HepG2 (cell line): Measurements from ENCODE around the gene CENPC. TPM values are rescaled to one million over a fixed set of nuclear protein-coding genes. Genes with fewer than 3 reads are reported as not detected.

ENCODE experiments used
- ATAC-seq: fragments of 200-7000 bp; cut with Tn5 transposase; 3 replicates; pipeline ENCODE4 v1.9.1; 2020; ENCODE audit warnings: mild to moderate bottlenecking, moderate library complexity
- BruUV-seq: library from RNA; stranded (reverse); fragments of 400-500 nt; replicated peaks from 2 replicates; lab custom pipeline; 2021; lab: Mats Ljungman, UMichigan
- CTCF ChIA-PET: fragments of 300-600 bp; formaldehyde crosslinking; extraction: SDS; loops from one replicate; lab custom pipeline; 2021; ENCODE audit warnings: low total read pairs, inconsistent platforms, low intra/inter-chr PET ratio; lab: Yijun Ruan, JAX
- POLR2A ChIA-PET: fragments of 350-600 bp; sonication (Branson Sonifier 250); formaldehyde crosslinking; loops from one replicate; lab custom pipeline; 2020; ENCODE audit warnings: antibody characterized with exemption, inconsistent platforms; lab: Yijun Ruan, JAX
- DNase-seq: peaks from one replicate; pipeline ENCODE4 v3.0.0-alpha.2; 2015; ENCODE audit warnings: low spot score
- FAIRE-seq: peaks from 3 replicates; lab custom pipeline; 2011; peaks lifted over from hg19 to GRCh38; lab: Jason Lieb, UNC
- H2AFZ ChIP-seq: one replicate; pipeline ENCODE4 v1.6.1; 2011; ENCODE audit warnings: low read length, inconsistent platforms
- H3K27ac ChIP-seq: fragments of 300-600 bp; 3 replicates; pipeline ENCODE4 v1.8.0; 2011; ENCODE audit warnings: mixed run types, mild to moderate bottlenecking, mixed read lengths, low read length, inconsistent platforms; ENCODE audit not compliant: insufficient read depth; ENCODE audit errors: extremely low read length
- H3K27me3 ChIP-seq, 2 experiments: fragments of 200-600 bp in 1 of 2; 2 replicates in 1 of 2; 3 replicates in 1 of 2; pipeline versions ENCODE4 v1.6.0 to v1.8.0; 2011; ENCODE audit warnings: low read length in 2 of 2, mild to moderate bottlenecking in 2 of 2, moderate library complexity in 2 of 2, inconsistent platforms in 1 of 2; ENCODE audit not compliant: insufficient read depth in 2 of 2, control insufficient read depth in 1 of 2
- H3K36me3 ChIP-seq, 2 experiments: fragments of 200-600 bp in 1 of 2; replicated peaks in 1 of 2; 2 replicates in 1 of 2; 3 replicates in 1 of 2; pipeline versions ENCODE4 v1.5.1 to v1.8.0; 2011; ENCODE audit warnings: low read length in 2 of 2, inconsistent platforms in 1 of 2; ENCODE audit not compliant: insufficient read depth in 2 of 2, control insufficient read depth in 1 of 2
- H3K4me1 ChIP-seq: 2 replicates; pipeline ENCODE4 v1.5.1; 2012; ENCODE audit warnings: low read length, inconsistent platforms; ENCODE audit not compliant: insufficient read depth
- H3K4me2 ChIP-seq: 2 replicates; pipeline ENCODE4 v1.6.0; 2011; ENCODE audit warnings: low read depth, low read length, inconsistent platforms
- H3K4me3 ChIP-seq, 3 experiments: fragments of 200-600 bp in 1 of 3; sonication (generic), shearing (Covaris generic) in 1 of 3; replicated peaks in 1 of 3; 2 replicates each; pipeline ENCODE4 v1.5.1; 2011 to 2016; ENCODE audit warnings: low read length in 3 of 3, inconsistent platforms in 2 of 3, low read depth in 2 of 3, mild to moderate bottlenecking in 2 of 3, control low read depth in 1 of 3, mixed read lengths in 1 of 3; ENCODE audit not compliant: insufficient read depth in 1 of 3
- H3K79me2 ChIP-seq: one replicate; pipeline ENCODE4 v1.6.1; 2011; ENCODE audit warnings: low read length, inconsistent platforms; ENCODE audit not compliant: insufficient read depth
- H3K9ac ChIP-seq: 2 replicates; pipeline ENCODE4 v1.6.0; 2011; ENCODE audit warnings: mild to moderate bottlenecking, low read depth, low read length, inconsistent platforms; ENCODE audit not compliant: insufficient read depth
- H3K9me3 ChIP-seq: 2 replicates; pipeline ENCODE4 v1.5.1; 2012; ENCODE audit warnings: mild to moderate bottlenecking, low read length
- H4K20me1 ChIP-seq: 2 replicates; pipeline ENCODE4 v1.6.0; 2011; ENCODE audit warnings: inconsistent platforms, mild to moderate bottlenecking, low read length, moderate library complexity; ENCODE audit not compliant: insufficient read depth
- ATF5 ChIP-seq: sonication (generic); formaldehyde crosslinking; IDR thresholded peaks from 2 replicates; pipeline ENCODE4 v1.4.0; 2020; ENCODE audit warnings: mild to moderate bottlenecking, low read depth, missing genetic modification reagents
- ATM ChIP-seq: fragments of 450-650 bp; IDR thresholded peaks from 2 replicates; pipeline ENCODE4 v1.7.1; 2017; ENCODE audit warnings: mild to moderate bottlenecking, borderline replicate concordance
- CEBPZ ChIP-seq: IDR thresholded peaks from 2 replicates; pipeline ENCODE4 v1.6.1; 2012; ENCODE audit warnings: low read length, improper control_type of control experiment
- ELF4 ChIP-seq: sonication (generic); formaldehyde crosslinking; IDR thresholded peaks from 2 replicates; pipeline ENCODE4 v1.5.0; 2020; ENCODE audit warnings: missing genetic modification reagents, mild to moderate bottlenecking, moderate library complexity, borderline replicate concordance
- PRMT3 ChIP-seq: sonication (generic); formaldehyde crosslinking; IDR thresholded peaks from 2 replicates; pipeline ENCODE4 v1.8.1; 2022; ENCODE audit warnings: low read depth, mild to moderate bottlenecking, moderate library complexity, missing genetic modification reagents, borderline replicate concordance
- SNAPC2 ChIP-seq: sonication (generic); formaldehyde crosslinking; IDR thresholded peaks from 2 replicates; pipeline ENCODE4 v1.8.1; 2022; ENCODE audit warnings: mild to moderate bottlenecking, missing genetic modification reagents
- SRF ChIP-seq: IDR thresholded peaks from 2 replicates; pipeline ENCODE4 v1.6.1; 2011; ENCODE audit warnings: mild to moderate bottlenecking, low read depth, low read length, moderate library complexity
- ZNF281 ChIP-seq: sonication (generic); formaldehyde crosslinking; IDR thresholded peaks from 2 replicates; pipeline ENCODE4 v1.4.0; 2020; ENCODE audit warnings: missing genetic modification reagents, borderline replicate concordance
- ZNF552 ChIP-seq: sonication (generic); formaldehyde crosslinking; IDR thresholded peaks from 2 replicates; pipeline ENCODE4 v1.9.0; 2022; ENCODE audit warnings: missing genetic modification reagents, mild to moderate bottlenecking, borderline replicate concordance
- ZNF569 ChIP-seq: sonication (generic); formaldehyde crosslinking; IDR thresholded peaks from 2 replicates; pipeline ENCODE4 v1.5.0; 2020; ENCODE audit warnings: mild to moderate bottlenecking, missing genetic modification reagents, moderate library complexity, borderline replicate concordance
- WGBS: methylation state at CpG from one replicate; pipeline ENCODE4 v1.1.6; 2017; ENCODE audit warnings: low lambda C conversion rate; 5-methylcytosine and 5-hydroxymethylcytosine counted together
- in situ Hi-C: cut with HindIII; loops from 2 replicates; pipeline ENCODE4 v1.10.0; 2017; ENCODE audit warnings: low pct_unique_long_range_greater_than_20kb; ENCODE audit not compliant: extremely low pct_ligation_motif_present
- intact Hi-C: fragments of 100-400 bp; cut with micrococcal nuclease; formaldehyde crosslinking; loops from one replicate; pipeline ENCODE4 v1.10.0; 2022; ENCODE audit not compliant: unreplicated experiment
- polyA plus RNA-seq, 8 experiments: library from polyadenylated mRNA; depleted of rRNA in 3 of 8; stranded (reverse) in 7 of 8; unstranded in 1 of 8; fragments of >200 nt; fragmentation: Illumina TruSeq in 4 of 8; extraction: Trizol in 4 of 8; gene quantifications; 2 replicates each; pipeline versions ENCODE4 v1.2.1 to v1.2.3, GENCODE V29; 2011 to 2016; ENCODE audit warnings: low read depth in 4 of 8, missing spikeins in 1 of 8, mixed read lengths in 1 of 8; ENCODE audit not compliant: insufficient read depth in 1 of 8
- total RNA-seq, 5 experiments: library from RNA; depleted of rRNA; stranded (reverse); fragments of >200 nt; fragmentation: Illumina TruSeq; extraction: Trizol; gene quantifications; 2 replicates each; pipeline ENCODE4 v1.2.3, GENCODE V29; 2016; ENCODE audit warnings: low read depth in 1 of 5

The CENPC gene
- total and polyA plus RNA-seq, 2 of the 13 experiments (the other 11 are each of a cell fraction or from before 2014, with no cell fraction given): 4.7 to 16.4 TPM

GRCh38 chr4:67459164-67459563 is 86.1 kb downstream of the CENPC start:
- no peak for ATAC-seq
- Histone ChIP-seq H3K4me3 (no peak overlapping the region), H3K27ac (no peak overlapping the region), H3K79me2 (no peaks in the 10 kb centered on the region), H3K27me3 (no peaks in the 10 kb centered on the region), H4K20me1 (no peaks in the 10 kb centered on the region), H3K9me3 (no peaks in the 10 kb centered on the region), H3K36me3 (no peaks in the 10 kb centered on the region; a peak in 1 of 5 replicates), H3K4me2 (no peak overlapping the region), H2AFZ (no peak overlapping the region), H3K9ac (no peak overlapping the region), H3K4me1 (no peaks in the 10 kb centered on the region)
- WGBS: 95% methylated on average over 3 of the region's 3 CpGs
- no peak for TF ChIP-seq ZNF569 (CRISPR knock-in tag)
- in situ Hi-C loops (no loop called here), intact Hi-C loops (no loop called here)
- POLR2A ChIA-PET: no interaction called here
- DNase-seq: no peak
- CTCF ChIA-PET: no interaction called here
- no TSS peak for BruUV-seq
- no peak for FAIRE-seq

- ATAC-seq: no peak
- Histone ChIP-seq H4K20me1 (no peaks in the 10 kb centered on the region), H3K27me3 (no peaks in the 10 kb centered on the region), H3K27ac (no peak overlapping the region), H3K79me2 (no peaks in the 10 kb centered on the region), H3K9me3 (no peaks in the 10 kb centered on the region), H3K36me3 (no peaks in the 10 kb centered on the region), H3K4me2 (no peak overlapping the region), H3K9ac (no peak overlapping the region), H3K4me1 (peaks cover 10% of the 10 kb centered on the region; the same call in 1 of the 2 replicates), H3K4me3 (no peak overlapping the region), H2AFZ (no peak overlapping the region)
- WGBS: 96% methylated on average over 5 of the region's 5 CpGs
- no peak for DNase-seq
- intact Hi-C loops (no loop called here), in situ Hi-C loops (no loop called here)
- ChIA-PET POLR2A (no interaction called here), CTCF (no interaction called here)
- no TSS peak for BruUV-seq
- FAIRE-seq: no peak
- TF ChIP-seq ZNF281 (CRISPR knock-in tag) (no peak), ATM (no peak), ZNF552 (CRISPR knock-in tag) (no peak), PRMT3 (CRISPR knock-in tag) (no peak), SRF (no peak), ATF5 (CRISPR knock-in tag) (no peak), CEBPZ (no peak), ELF4 (CRISPR knock-in tag) (no peak), SNAPC2 (CRISPR knock-in tag) (no peak)
Observed at GRCh38 chr4:67456577-67457196, 88.6 kb downstream of the CENPC start.
